IMR-90 (cell line): ENCODE results near the gene SEMA6D. TPM values are rescaled to one million over a fixed set of nuclear protein-coding genes. Genes with fewer than 3 reads are reported as not detected.

Experiments used
- ATAC-seq: fragments of 200-7000 bp; cut with Tn5 transposase; 2 replicates; pipeline ENCODE4 v1.9.1; 2020; ENCODE audit warnings: low read depth, mild to moderate bottlenecking, moderate library complexity
- BruUV-seq: library from RNA; stranded (reverse); fragments of 400-500 nt; replicated peaks from 2 replicates; lab custom pipeline; 2021; lab: Mats Ljungman, UMichigan
- CTCF ChIA-PET: fragments of 300-600 bp; formaldehyde crosslinking; extraction: SDS; loops from one replicate; lab custom pipeline; 2021; ENCODE audit warnings: antibody characterized with exemption; lab: Yijun Ruan, JAX
- POLR2A ChIA-PET: fragments of 300-600 bp; sonication (Branson Sonifier 250); formaldehyde crosslinking; loops from one replicate; lab custom pipeline; 2022; ENCODE audit warnings: antibody characterized with exemption; ENCODE audit not compliant: unreplicated experiment; lab: Charles Lee
- DNase-seq: peaks from one replicate; pipeline ENCODE4 v3.0.0; 2013
- H2AFZ ChIP-seq: replicated peaks from 2 replicates; pipeline ENCODE3; 2013; ENCODE audit warnings: low read length, mild to moderate bottlenecking; ENCODE audit not compliant: poor library complexity
- H2AK5ac ChIP-seq: 2 replicates; pipeline ENCODE4 v1.6.1; 2013; ENCODE audit warnings: low read depth, low read length, inconsistent platforms
- H2AK9ac ChIP-seq: replicated peaks from 2 replicates; pipeline ENCODE3; 2013; ENCODE audit warnings: mild to moderate bottlenecking, low read depth, low read length, moderate library complexity; ENCODE audit not compliant: poor library complexity
- H2BK120ac ChIP-seq: 2 replicates; pipeline ENCODE4 v1.6.1; 2013; ENCODE audit warnings: low read depth, low read length, inconsistent platforms
- H2BK15ac ChIP-seq: 3 replicates; pipeline ENCODE4 v1.6.1; 2013; ENCODE audit warnings: low read depth, low read length, inconsistent platforms
- H2BK20ac ChIP-seq: 2 replicates; pipeline ENCODE4 v1.6.1; 2013; ENCODE audit warnings: low read depth, mild to moderate bottlenecking, inconsistent platforms, low read length, moderate library complexity
- H2BK5ac ChIP-seq: 2 replicates; pipeline ENCODE4 v1.6.1; 2013; ENCODE audit warnings: mild to moderate bottlenecking, low read depth, low read length, inconsistent platforms; ENCODE audit not compliant: poor library complexity, severe bottlenecking
- H3K14ac ChIP-seq: replicated peaks from 2 replicates; pipeline ENCODE4 v1.6.1; 2013; ENCODE audit warnings: low read depth, low read length, inconsistent platforms
- H3K18ac ChIP-seq: 2 replicates; pipeline ENCODE4 v1.6.1; 2013; ENCODE audit warnings: low read depth, low read length, control low read depth
- H3K23ac ChIP-seq: 2 replicates; pipeline ENCODE4 v1.6.1; 2013; ENCODE audit warnings: low read depth, low read length, inconsistent platforms
- H3K27ac ChIP-seq: 2 replicates; pipeline ENCODE4 v1.5.1; 2013; ENCODE audit warnings: mild to moderate bottlenecking, control low read depth, low read length; ENCODE audit not compliant: insufficient read depth
- H3K27me3 ChIP-seq: 2 replicates; pipeline ENCODE4 v1.6.1; 2013; ENCODE audit warnings: low read length; ENCODE audit not compliant: control insufficient read depth, insufficient read depth
- H3K36me3 ChIP-seq: 2 replicates; pipeline ENCODE4 v1.6.1; 2013; ENCODE audit warnings: low read length, mixed read lengths; ENCODE audit not compliant: control insufficient read depth, insufficient read depth
- H3K4ac ChIP-seq: 2 replicates; pipeline ENCODE4 v1.6.1; 2013; ENCODE audit warnings: low read depth, low read length, inconsistent platforms
- H3K4me1 ChIP-seq: 2 replicates; pipeline ENCODE4 v1.6.1; 2013; ENCODE audit warnings: low read length, mixed read lengths; ENCODE audit not compliant: control insufficient read depth, insufficient read depth
- H3K4me2 ChIP-seq: 2 replicates; pipeline ENCODE4 v1.6.1; 2013; ENCODE audit warnings: low read depth, mild to moderate bottlenecking, control low read depth, low read length, moderate library complexity
- H3K4me3 ChIP-seq: 2 replicates; pipeline ENCODE4 v1.5.1; 2013; ENCODE audit warnings: low read depth, mild to moderate bottlenecking, control low read depth, low read length, moderate library complexity; ENCODE audit not compliant: insufficient read depth
- H3K56ac ChIP-seq: 2 replicates; pipeline ENCODE4 v1.6.1; 2013; ENCODE audit warnings: low read length, inconsistent platforms; ENCODE audit not compliant: insufficient read depth; ENCODE audit errors: extremely low read depth
- H3K79me1 ChIP-seq, 2 experiments: 2 replicates each; pipeline ENCODE4 v1.6.1; 2013; ENCODE audit warnings: low read length in 2 of 2, inconsistent platforms in 1 of 2, low read depth in 1 of 2
- H3K9ac ChIP-seq: 2 replicates; pipeline ENCODE4 v1.6.1; 2013; ENCODE audit warnings: low read depth, low read length, control low read depth
- H3K9me1 ChIP-seq: 2 replicates; pipeline ENCODE4 v1.6.1; 2013; ENCODE audit warnings: low read length, inconsistent platforms; ENCODE audit not compliant: insufficient read depth
- H3K9me3 ChIP-seq: 2 replicates; pipeline ENCODE4 v1.6.1; 2013; ENCODE audit warnings: low read length; ENCODE audit not compliant: control insufficient read depth, insufficient read depth
- H4K20me1 ChIP-seq: 2 replicates; pipeline ENCODE4 v1.6.1; 2013; ENCODE audit warnings: low read length, inconsistent platforms; ENCODE audit not compliant: insufficient read depth
- H4K5ac ChIP-seq: 2 replicates; pipeline ENCODE4 v1.6.1; 2013; ENCODE audit warnings: mild to moderate bottlenecking, low read depth, low read length, control low read depth
- H4K8ac ChIP-seq, 2 experiments: 2 replicates each; pipeline ENCODE4 v1.6.1; 2013; ENCODE audit warnings: low read depth in 2 of 2, low read length in 2 of 2, control low read depth in 1 of 2, inconsistent platforms in 1 of 2
- H4K91ac ChIP-seq: 2 replicates; pipeline ENCODE4 v1.6.1; 2013; ENCODE audit warnings: low read depth, low read length, inconsistent platforms; ENCODE audit not compliant: insufficient read depth
- BHLHE40 ChIP-seq: fragments of 150-350 bp; IDR thresholded peaks from 2 replicates; pipeline ENCODE4 v1.6.1; 2016; ENCODE audit warnings: mild to moderate bottlenecking, low read depth, low read length
- CHD1 ChIP-seq: IDR thresholded peaks from 2 replicates; pipeline ENCODE4 v1.6.1; 2012; ENCODE audit warnings: low read depth, low read length, improper control_type of control experiment
- CTCF ChIP-seq: conservative IDR thresholded peaks from 2 replicates; pipeline ENCODE4 v1.5.1; 2012; ENCODE audit warnings: mild to moderate bottlenecking, low read depth, low read length, improper control_type of control experiment
- FOS ChIP-seq: fragments of 150-350 bp; IDR thresholded peaks from 2 replicates; pipeline ENCODE4 v1.6.1; 2016; ENCODE audit warnings: low read depth, low read length
- MAZ ChIP-seq: IDR thresholded peaks from 2 replicates; pipeline ENCODE4 v1.6.1; 2012; ENCODE audit warnings: low read depth, mild to moderate bottlenecking, low read length, improper control_type of control experiment, moderate library complexity, borderline replicate concordance
- MXI1 ChIP-seq: IDR thresholded peaks from 2 replicates; pipeline ENCODE4 v1.6.1; 2012; ENCODE audit warnings: low read depth, mild to moderate bottlenecking, low read length, moderate library complexity, borderline replicate concordance
- POLR2A ChIP-seq: IDR thresholded peaks from 2 replicates; pipeline ENCODE4 v1.6.1; 2012; ENCODE audit warnings: mild to moderate bottlenecking, low read depth, low read length
- RAD21 ChIP-seq: IDR thresholded peaks from 2 replicates; pipeline ENCODE4 v1.6.1; 2012; ENCODE audit warnings: low read length, improper control_type of control experiment
- RFX5 ChIP-seq: IDR thresholded peaks from 2 replicates; pipeline ENCODE4 v1.8.0; 2012; ENCODE audit warnings: low read depth, mild to moderate bottlenecking, low read length, moderate library complexity
- SMC3 ChIP-seq: fragments of 150-350 bp; IDR thresholded peaks from 2 replicates; pipeline ENCODE4 v1.6.1; 2016; ENCODE audit warnings: low read depth, mild to moderate bottlenecking, antibody characterized with exemption, low read length, moderate library complexity
- WGBS, 2 experiments: methylation state at CpG; one replicate each; pipeline versions ENCODE4 v1.1.5 to v1.1.7; 2013; ENCODE audit warnings: missing lambda C conversion rate in 2 of 2; ENCODE audit not compliant: insufficient read length in 1 of 2; ENCODE audit errors: extremely low coverage in 2 of 2; 5-methylcytosine and 5-hydroxymethylcytosine counted together
- dilution Hi-C: fragments of 300-500 bp; cut with HindIII; formaldehyde crosslinking; loops from one replicate; pipeline ENCODE4 v1.14.3; 2018; ENCODE audit warnings: low sequenced_read_pairs; ENCODE audit not compliant: unreplicated experiment
- in situ Hi-C: fragments of 300-500 bp; cut with MboI; formaldehyde crosslinking; loops from 3 replicates; pipeline ENCODE4 v1.14.3; 2019; ENCODE audit warnings: low sequenced_read_pairs, inconsistent platforms, mixed read lengths
- intact Hi-C: fragments of 100-400 bp; cut with micrococcal nuclease; formaldehyde crosslinking; loops from 2 replicates; pipeline ENCODE4 v1.10.0; 2022
- polyA plus RNA-seq, 3 experiments: library from polyadenylated mRNA; depleted of rRNA; stranded (reverse); fragments of >200 nt; gene quantifications; 2 replicates each; pipeline ENCODE4 v1.2.3, GENCODE V29; 2012; ENCODE audit warnings: low replicate concordance in 1 of 3
- total RNA-seq: library from RNA; depleted of rRNA; stranded (reverse); fragments of >200 nt; gene quantifications from 2 replicates; pipeline ENCODE4 v1.2.3, GENCODE V29; 2012

Gene SEMA6D
- total and polyA plus RNA-seq, 2 of the 4 experiments (the other 2 are of a cell fraction), result 12.6 to 17.4 TPM

GRCh38 chr15:47682661-47683060 lies 34.6 kb upstream of the SEMA6D start:
- no peaks in the 10 kb centered on the region for H4K20me1 ChIP-seq
- H3K4me2 ChIP-seq, result no peak overlapping the region
- intact Hi-C loops (no loop called here), dilution Hi-C loops (no loop called here), in situ Hi-C loops (no loop called here)
- no peak overlapping the region for H4K5ac ChIP-seq
- H3K4me1 ChIP-seq, result no peaks in the 10 kb centered on the region; the same call in 1 of the 2 replicates
- no peak overlapping the region for H2BK5ac ChIP-seq
- H4K91ac ChIP-seq, result no peak overlapping the region
- no peaks in the 10 kb centered on the region for H3K27me3 ChIP-seq
- no peaks in the 10 kb centered on the region for H3K9me1 ChIP-seq
- H2BK120ac ChIP-seq, result no peak overlapping the region
- no peak for ATAC-seq
- H3K4me3 ChIP-seq, result no peak overlapping the region
- H3K23ac ChIP-seq, result no peak overlapping the region
- 100% methylated on average over 1 of the region's 4 CpGs; no CpG with 5 or more reads in 1 of the 2 experiments for WGBS, 2 experiments
- no peak for DNase-seq
- no peak overlapping the region for H2BK15ac ChIP-seq
- ChIA-PET CTCF (no interaction called here), POLR2A (no interaction called here)
- H3K18ac ChIP-seq, result no peak overlapping the region
- no peaks in the 10 kb centered on the region for H3K36me3 ChIP-seq
- H3K14ac ChIP-seq, result no peak overlapping the region
- no peak overlapping the region for H3K27ac ChIP-seq
- no peaks in the 10 kb centered on the region for H3K9me3 ChIP-seq
- no peak overlapping the region for H4K8ac ChIP-seq
- no TSS peak for BruUV-seq
- no peak overlapping the region for H3K56ac ChIP-seq
- no peak overlapping the region for H2BK20ac ChIP-seq
- no peak overlapping the region for H2AK9ac ChIP-seq
- no peaks in the 10 kb centered on the region for H3K79me1 ChIP-seq
- no peak overlapping the region for H2AFZ ChIP-seq
- H2AK5ac ChIP-seq, result no peak overlapping the region
- H3K9ac ChIP-seq, result no peak overlapping the region
- TF ChIP-seq BHLHE40 (no peak), FOS (no peak), POLR2A (no peak), CTCF (no peak), CHD1 (no peak), RAD21 (no peak), MXI1 (no peak), SMC3 (no peak), RFX5 (no peak), MAZ (no peak)
- no peak overlapping the region for H3K4ac ChIP-seq
